Ovary (tissue), 9 donors: Measurements from ENCODE around the gene PLPPR4. TPM values are rescaled to one million over a fixed set of nuclear protein-coding genes. Genes with fewer than 3 reads are reported as not detected.

Source experiments
- DNase-seq, 5 donors: peaks; one replicate each; pipeline ENCODE4 v3.0.0-alpha.2; 2019 to 2020
- H3K27ac ChIP-seq, 2 donors: fragments of 200-600 bp; one replicate each; pipeline versions ENCODE4 v1.5.1 to v1.8.0; 2019 to 2022
- H3K27me3 ChIP-seq: fragments of 200-600 bp; one replicate; pipeline ENCODE4 v1.8.0; 2022
- H3K36me3 ChIP-seq: fragments of 200-600 bp; sonication (generic); one replicate; pipeline ENCODE4 v1.5.1; 2019
- H3K4me1 ChIP-seq: one replicate; pipeline ENCODE4 v1.8.1; 2013; ENCODE audit warnings: mild to moderate bottlenecking, moderate library complexity; ENCODE audit not compliant: insufficient read depth
- H3K4me3 ChIP-seq: fragments of 200-600 bp; sonication (generic); one replicate; pipeline ENCODE4 v1.5.1; 2017
- H3K9me3 ChIP-seq, 2 donors: fragments of 200-600 bp in 1 of 2; sonication (generic) in 1 of 2; one replicate each; pipeline versions ENCODE4 v1.5.1 to v1.8.1; 2013 to 2019; ENCODE audit warnings: mild to moderate bottlenecking in 1 of 2, moderate library complexity in 1 of 2
- EP300 ChIP-seq: sonication (generic); formaldehyde crosslinking; IDR thresholded peaks from one replicate; pipeline ENCODE4 v1.6.1; 2017; ENCODE audit warnings: antibody characterized with exemption
- POLR2A ChIP-seq: fragments of 450-650 bp; IDR thresholded peaks from one replicate; pipeline ENCODE4 v1.6.1; 2017; ENCODE audit warnings: antibody characterized with exemption, mild to moderate bottlenecking, moderate library complexity
- WGBS, 3 donors: extraction: QIAGEN DNeasy Blood & Tissue Kit in 1 of 3; methylation state at CpG; one replicate each; pipeline versions ENCODE4 v1.1.5 to v1.1.7; 2013 to 2017; 5-methylcytosine and 5-hydroxymethylcytosine counted together
- intact Hi-C, 4 donors: fragments of 100-400 bp; cut with DNase I; formaldehyde crosslinking; loops; one replicate each; pipeline versions ENCODE4 v1.11.0 to v1.15.1; 2022 to 2023
- polyA plus RNA-seq, 2 donors: library from polyadenylated mRNA; stranded (reverse); fragments of 200-250 nt in 1 of 2; fragments of 350-450 nt in 1 of 2; fragmentation: Illumina TruSeq in 1 of 2; extraction: RNeasy Lipid Tissue Mini Kit (QIAGEN cat#74804) in 1 of 2; gene quantifications; one replicate each; pipeline ENCODE4 v1.2.3, GENCODE V29; 2013 to 2014
- total RNA-seq, 7 donors: library from RNA; depleted of rRNA in 2 of 7; stranded (reverse); fragments of >200 nt in 2 of 7; fragmentation: NEBNext Ultra II Directional in 3 of 7; extraction: Animal tissue kit (Norgen Biotek cat#: 25700) in 3 of 7; gene quantifications; one replicate each; pipeline versions ENCODE4 v1.1.0 to v1.2.4, GENCODE V29; 2016 to 2023
- TF ChIP-seq, protein P1 (sequence below), 3 donors: fragments of 450-650 bp in 2 of 3; fragments of 200-600 bp in 1 of 3; IDR thresholded peaks; one replicate each; pipeline versions ENCODE4 v1.5.1 to v1.8.0; 2016 to 2022; ENCODE audit warnings: antibody characterized with exemption in 3 of 3, mild to moderate bottlenecking in 1 of 3
- donor health status: DM: no; HTN: no; CAD: no; lungs with moderate emphysema.
- donor health status: DM: no; HTN: no; CAD: no.
- donor health status: Bipolar disorder and iron deficiency.
- donor health status: DM: yes; HTN: yes; CAD: no.
- donor health status: DM: no; HTN: no; CAD: no.
- donor health status: DM: yes; HTN: yes; CAD: no.

Gene PLPPR4
- total and polyA plus RNA-seq, 9 donors, result 0.05 to 1.3 (median 0.22) TPM; not detected in 3

DNA sequence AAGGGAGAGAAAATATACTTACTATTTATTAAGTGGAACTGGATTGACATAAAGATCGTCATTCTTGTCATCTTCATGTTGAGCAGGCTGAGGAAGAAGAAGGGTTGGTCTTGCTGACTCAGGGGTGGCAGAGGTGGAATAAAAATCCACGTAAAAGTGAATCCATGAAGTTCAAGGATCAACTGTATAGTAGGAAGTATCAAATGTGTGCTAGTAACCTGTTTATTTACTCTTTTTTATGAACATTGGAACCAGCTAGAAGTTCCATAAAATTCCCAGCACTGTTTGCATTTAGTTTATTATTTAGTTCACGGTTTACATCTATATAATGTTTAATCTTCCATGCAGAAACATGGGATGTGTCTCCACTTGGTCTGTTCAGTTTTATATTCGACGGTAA, 70.7 kb downstream of the PLPPR4 start:
- Histone ChIP-seq H3K27ac (no peak overlapping the region), H3K4me1 (no peaks in the 10 kb centered on the region), H3K9me3 (no peaks in the 10 kb centered on the region), H3K27me3 (no peaks in the 10 kb centered on the region), H3K36me3 (no peaks in the 10 kb centered on the region), H3K4me3 (no peak overlapping the region)
- no peak for DNase-seq
- intact Hi-C loops, result no loop called here
- WGBS, 3 donors, result 86 to 90% (median 86%) methylated on average over 5 of the region's 5 CpGs
- TF ChIP-seq POLR2A, result no peak
- TF ChIP-seq, protein P1, sequence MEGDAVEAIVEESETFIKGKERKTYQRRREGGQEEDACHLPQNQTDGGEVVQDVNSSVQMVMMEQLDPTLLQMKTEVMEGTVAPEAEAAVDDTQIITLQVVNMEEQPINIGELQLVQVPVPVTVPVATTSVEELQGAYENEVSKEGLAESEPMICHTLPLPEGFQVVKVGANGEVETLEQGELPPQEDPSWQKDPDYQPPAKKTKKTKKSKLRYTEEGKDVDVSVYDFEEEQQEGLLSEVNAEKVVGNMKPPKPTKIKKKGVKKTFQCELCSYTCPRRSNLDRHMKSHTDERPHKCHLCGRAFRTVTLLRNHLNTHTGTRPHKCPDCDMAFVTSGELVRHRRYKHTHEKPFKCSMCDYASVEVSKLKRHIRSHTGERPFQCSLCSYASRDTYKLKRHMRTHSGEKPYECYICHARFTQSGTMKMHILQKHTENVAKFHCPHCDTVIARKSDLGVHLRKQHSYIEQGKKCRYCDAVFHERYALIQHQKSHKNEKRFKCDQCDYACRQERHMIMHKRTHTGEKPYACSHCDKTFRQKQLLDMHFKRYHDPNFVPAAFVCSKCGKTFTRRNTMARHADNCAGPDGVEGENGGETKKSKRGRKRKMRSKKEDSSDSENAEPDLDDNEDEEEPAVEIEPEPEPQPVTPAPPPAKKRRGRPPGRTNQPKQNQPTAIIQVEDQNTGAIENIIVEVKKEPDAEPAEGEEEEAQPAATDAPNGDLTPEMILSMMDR (IDR thresholded peaks at IDR 0.05), result no peak
- no peak for TF ChIP-seq EP300

DNA sequence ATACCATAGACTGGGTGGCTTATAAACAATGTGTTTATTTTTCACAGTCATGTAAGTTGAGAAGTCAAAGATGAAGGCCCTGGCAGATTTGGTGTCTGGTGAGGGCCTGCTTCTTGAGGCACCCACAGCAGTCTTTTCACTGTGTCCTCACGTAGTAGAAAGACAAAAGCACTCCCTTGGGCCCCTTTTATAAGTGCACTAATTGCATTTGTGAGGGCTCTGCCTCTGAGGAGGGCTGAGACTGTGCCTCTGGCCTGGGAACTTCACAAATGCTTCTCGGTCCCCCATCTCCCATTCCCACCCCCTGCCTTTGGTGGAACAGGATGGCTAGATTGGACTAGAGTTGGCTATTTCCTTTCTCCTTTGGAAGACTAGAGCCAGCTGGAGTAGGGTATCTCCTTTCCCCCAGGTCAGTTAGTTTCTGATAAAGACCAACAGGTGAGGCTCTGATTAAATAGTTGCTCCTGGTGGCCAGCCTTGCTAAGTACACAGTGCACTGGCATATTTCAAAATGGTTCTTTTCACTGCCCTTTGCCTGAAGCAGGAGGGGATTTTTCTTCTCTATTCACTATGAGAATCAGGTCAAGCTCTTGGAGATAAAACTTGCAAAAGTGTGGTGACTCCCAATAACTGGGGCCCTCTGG, 82.9 kb downstream of the PLPPR4 start:
- Histone ChIP-seq H3K4me3 (no peak overlapping the region), H3K27me3 (no peaks in the 10 kb centered on the region), H3K27ac (no peak overlapping the region), H3K36me3 (no peaks in the 10 kb centered on the region), H3K4me1 (no peaks in the 10 kb centered on the region), H3K9me3 (no peaks in the 10 kb centered on the region)
- TF ChIP-seq POLR2A, result no peak
- TF ChIP-seq EP300, result no peak
- TF ChIP-seq, protein P1 (IDR thresholded peaks at IDR 0.05), result no peak
- intact Hi-C loops, result no loop called here
- no peak for DNase-seq
- WGBS, 3 donors, result 77 to 94% (median 87%) methylated on average over 2 of the region's 2 CpGs

DNA sequence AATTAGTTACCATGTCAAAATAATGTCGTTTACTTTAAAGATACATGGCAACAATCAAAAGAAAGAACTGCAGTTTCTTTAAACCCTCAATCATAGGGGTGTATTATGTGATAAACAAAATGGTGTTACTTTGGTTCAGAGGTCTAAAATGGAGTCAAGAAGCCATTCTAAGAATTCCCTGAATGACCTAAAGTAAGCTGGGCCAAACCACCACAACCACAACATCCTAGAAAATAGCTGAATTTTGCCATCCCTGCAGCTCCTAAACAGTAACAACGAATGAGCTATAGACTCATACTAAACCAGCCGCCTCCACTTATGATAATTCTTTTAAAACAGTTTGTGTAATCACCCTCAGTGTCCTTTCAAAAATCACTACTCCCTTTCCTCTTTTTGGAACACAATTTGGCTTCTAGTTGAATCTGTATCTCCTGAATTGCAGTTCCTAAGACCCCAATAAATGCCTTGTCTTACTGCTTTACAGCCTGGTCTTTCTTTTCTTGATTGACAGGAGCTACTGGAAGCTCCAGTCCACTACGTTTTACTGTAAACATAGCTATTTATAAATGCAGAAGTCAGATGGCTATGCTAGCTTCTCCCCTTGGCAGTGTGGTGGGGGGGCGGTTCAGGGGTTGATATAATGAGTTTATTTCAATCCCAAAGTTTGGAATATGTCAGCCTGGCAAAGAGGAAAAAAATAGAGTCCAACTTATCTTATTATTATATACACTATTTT, 84.3 kb downstream of the PLPPR4 start:
- no peak overlapping the region for H3K4me3 ChIP-seq
- no peaks in the 10 kb centered on the region for H3K9me3 ChIP-seq
- no peak for TF ChIP-seq EP300
- TF ChIP-seq, protein P1 (IDR thresholded peaks at IDR 0.05), result no peak
- no peak for TF ChIP-seq POLR2A
- no peak for DNase-seq
- H3K36me3 ChIP-seq, result no peaks in the 10 kb centered on the region
- WGBS, 3 donors, result 26 to 44% (median 27%) methylated on average over 5 of the region's 5 CpGs
- intact Hi-C loops, result no loop called here
- no peak overlapping the region for H3K27ac ChIP-seq
- H3K4me1 ChIP-seq, result no peaks in the 10 kb centered on the region
- no peaks in the 10 kb centered on the region for H3K27me3 ChIP-seq

- H3K36me3 ChIP-seq, result no peaks in the 10 kb centered on the region
- TF ChIP-seq POLR2A (no peak), EP300 (no peak)
- TF ChIP-seq, protein P1 (IDR thresholded peaks at IDR 0.05), result no peak
- WGBS, 3 donors, result 89 to 94% (median 91%) methylated on average over 2 of the region's 2 CpGs
- no peak for DNase-seq
- no peaks in the 10 kb centered on the region for H3K27me3 ChIP-seq
- no peaks in the 10 kb centered on the region for H3K4me1 ChIP-seq
- H3K9me3 ChIP-seq, result no peaks in the 10 kb centered on the region
- intact Hi-C loops, result no loop called here
- no peak overlapping the region for H3K4me3 ChIP-seq
- H3K27ac ChIP-seq, result no peak overlapping the region
Measured at GRCh38 chr1:99352821-99353220, 88.5 kb downstream of the PLPPR4 start.
